ENCODE measurements around the gene BSG.

BSG gene

GRCh38 chr19:572140-572742, at the start of gene BSG:
Gene BSG, plus strand, starts transcription at chr19:572596. Its CDS starts 39 bp downstream, at chr19:572635.
- DNase-seq (ENCODE audit: low spot score) = peak; percentile 94

- no peak for DNase-seq (ENCODE audit: low spot score)
Observed at GRCh38 chr19:522726-523125, 49.7 kb upstream of the BSG start.

- no peak for DNase-seq (ENCODE audit: low spot score)
Observed at GRCh38 chr19:524062-524674, 48.2 kb upstream of the BSG start.

DNA sequence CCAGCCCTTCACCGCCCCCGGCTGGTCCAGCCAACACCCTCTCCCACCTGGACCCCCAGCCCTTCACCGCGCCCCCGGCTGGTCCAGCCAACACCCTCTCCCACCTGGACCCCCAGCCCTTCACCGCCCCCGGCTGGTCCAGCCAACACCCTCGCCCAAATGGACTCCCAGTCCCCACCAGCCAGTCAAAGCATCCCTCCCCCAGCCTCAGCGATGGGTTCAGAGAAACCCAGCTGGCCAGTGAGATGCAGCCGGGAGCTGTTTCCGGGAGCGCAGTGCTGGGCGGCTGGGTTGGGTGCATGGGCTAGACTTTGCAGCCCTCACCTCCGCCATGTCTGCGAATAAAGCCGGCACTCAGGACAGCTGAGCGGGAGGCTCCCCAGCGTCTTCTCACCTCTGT, 47.4 kb upstream of the BSG start:
- no peak for DNase-seq (ENCODE audit: low spot score)

DNA sequence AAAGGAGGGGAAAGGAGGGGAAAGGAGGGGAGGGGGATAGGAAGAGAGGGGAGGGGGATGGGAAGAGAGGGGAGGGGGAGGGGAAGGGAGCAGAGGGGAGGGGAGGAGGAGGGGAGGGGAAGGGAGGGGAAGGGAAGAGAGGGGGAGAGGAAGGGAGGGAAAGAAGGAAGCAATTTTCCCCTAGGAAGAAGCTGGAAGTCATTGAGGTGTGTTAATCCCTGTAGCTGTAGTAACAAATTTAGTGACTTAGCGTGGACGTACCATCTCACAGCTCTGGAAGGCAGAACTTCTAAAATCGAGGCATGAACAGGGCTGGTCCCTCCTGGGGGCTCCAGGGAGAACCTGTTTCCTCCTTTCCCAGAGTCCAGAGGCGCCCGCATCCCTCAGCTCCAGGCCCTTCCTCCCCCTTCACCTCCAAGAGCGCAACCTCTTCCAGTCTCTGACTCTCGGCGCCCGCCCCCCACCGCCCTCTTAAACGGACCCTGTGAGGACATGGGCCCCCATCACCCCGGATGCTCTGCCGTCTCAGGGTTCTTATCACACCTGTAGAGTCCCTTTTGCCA, 46.5 kb upstream of the BSG start:
- DNase-seq (ENCODE audit: low spot score) = no peak

GRCh38 chr19:530134-531008, 42.0 kb upstream of the BSG start:
- DNase-seq (ENCODE audit: low spot score) = no peak

DNA sequence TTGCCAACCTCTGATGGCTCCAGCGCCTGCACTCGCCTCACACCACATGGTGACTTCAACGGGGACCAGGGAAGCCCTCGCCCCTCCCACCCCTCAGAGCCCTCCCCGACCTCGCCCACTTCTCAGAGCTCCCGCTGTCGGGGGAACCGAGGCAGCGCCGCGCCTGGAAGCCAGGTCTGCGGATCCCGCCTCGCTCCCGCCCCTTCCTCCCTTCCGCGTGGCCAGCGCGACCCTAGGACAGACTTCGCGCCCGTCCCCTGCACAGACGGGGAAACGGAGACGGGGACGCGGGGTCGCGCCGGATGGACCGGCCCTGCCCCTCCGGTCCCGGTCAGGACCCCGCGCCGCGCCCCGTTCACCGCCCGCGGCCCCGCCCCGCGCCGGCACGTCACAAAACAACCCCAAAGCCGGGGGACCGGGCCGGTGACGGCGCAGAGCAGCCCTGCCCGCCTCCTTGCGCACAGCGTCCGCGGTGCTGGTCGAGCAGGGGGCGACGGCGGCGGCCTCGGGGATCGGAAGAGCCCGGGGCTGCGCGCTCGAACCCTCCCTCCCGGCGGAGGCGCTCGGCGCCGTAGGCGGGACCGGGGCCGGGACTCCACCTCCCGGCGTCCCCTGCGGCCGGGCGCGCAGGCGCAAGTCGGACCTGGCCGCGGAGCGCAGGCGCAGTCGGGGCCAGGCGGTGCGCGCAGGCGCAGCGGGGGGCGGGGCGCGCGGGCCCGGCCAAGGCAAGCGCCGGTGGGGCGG, 41.2 kb upstream of the BSG start:
- peak; percentile 58 for DNase-seq (ENCODE audit: low spot score)

- no peak for DNase-seq (ENCODE audit: low spot score)
Observed at GRCh38 chr19:531753-532560, 40.4 kb upstream of the BSG start, which contains the start of gene CDC34. Gene CDC34, plus strand, starts transcription at chr19:531760. Its CDS starts 172 bp downstream, at chr19:531932.

- peak; percentile 80 for DNase-seq (ENCODE audit: low spot score)
Observed at GRCh38 chr19:532561-533363, 39.6 kb upstream of the BSG start.

DNA sequence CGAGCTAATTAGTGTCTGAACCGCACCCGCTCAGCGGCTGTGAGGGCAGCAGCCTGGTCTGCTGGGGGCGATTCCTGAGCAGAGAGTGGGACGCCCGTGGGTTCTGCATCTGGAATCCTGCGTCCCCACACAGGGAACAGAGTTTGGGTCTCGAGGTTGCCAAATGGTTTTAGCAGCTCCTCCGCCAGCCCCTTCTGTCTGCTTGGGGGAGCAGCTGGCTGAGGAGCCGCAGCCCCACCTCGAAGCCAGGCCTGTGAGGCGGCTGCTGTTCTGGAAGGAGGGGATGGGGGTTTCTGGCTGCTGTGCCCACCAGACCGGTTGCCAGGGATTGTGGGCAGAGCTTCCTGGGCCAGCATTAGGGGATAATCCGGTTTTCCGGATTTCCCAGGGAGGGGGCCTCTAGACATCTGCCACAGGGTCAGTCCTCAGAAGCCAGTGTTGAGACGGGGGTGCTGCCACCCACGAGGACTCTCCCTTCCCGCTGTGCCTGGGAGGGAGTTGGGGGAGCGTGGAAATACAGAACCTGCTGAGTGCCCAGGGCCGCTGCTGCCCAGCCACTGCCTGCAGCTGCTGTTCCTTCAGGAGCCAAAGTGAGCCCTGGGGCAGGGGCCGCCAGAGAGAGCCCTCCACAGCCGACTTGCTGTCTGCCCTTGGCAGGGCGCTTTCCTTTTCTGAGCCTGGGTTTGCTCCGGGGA, 38.9 kb upstream of the BSG start:
- DNase-seq (ENCODE audit: low spot score) = no peak

GRCh38 chr19:534088-534487, 38.3 kb upstream of the BSG start:
- DNase-seq (ENCODE audit: low spot score) = no peak

- no peak for DNase-seq (ENCODE audit: low spot score)
Observed at GRCh38 chr19:535017-535835, 37.2 kb upstream of the BSG start.

DNA sequence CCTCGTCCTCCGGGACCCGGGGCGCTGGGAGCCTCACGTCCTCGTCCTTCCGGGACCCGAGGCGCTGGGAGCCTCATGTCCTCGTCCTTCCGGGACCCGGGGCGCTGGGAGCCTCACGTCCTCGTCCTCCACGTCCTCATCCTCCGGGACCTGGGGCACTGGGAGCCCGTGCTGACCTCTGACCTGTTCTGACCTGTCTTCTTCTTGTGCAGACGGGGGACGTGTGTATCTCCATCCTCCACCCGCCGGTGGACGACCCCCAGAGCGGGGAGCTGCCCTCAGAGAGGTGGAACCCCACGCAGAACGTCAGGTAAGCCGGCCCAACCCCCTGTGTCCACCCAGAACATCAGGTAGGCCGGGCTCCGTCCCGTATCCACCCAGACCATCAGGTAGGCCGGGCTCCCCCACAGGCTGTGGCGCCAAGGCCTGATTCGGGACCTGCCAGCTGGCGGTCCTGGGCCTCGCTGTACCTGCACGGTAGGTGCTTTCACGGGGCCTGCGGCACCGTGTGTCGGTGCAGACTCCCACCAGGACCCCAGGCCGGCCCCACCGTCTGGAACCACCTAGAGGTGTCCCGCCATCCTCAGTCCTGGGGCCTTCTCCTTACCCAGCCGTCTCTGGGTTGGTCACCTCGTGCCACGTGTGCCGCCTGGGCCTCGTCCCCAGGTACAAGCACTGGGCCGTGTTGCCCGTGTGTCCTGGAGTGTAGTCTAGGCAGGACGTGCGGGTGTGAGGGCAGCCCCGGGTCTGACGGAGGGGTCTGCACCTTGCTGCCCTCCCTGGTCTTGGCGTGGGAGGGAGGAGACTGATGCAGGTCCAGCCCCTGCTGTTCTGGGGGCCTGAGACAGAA, 36.1 kb upstream of the BSG start:
- no peak for DNase-seq (ENCODE audit: low spot score)

DNA sequence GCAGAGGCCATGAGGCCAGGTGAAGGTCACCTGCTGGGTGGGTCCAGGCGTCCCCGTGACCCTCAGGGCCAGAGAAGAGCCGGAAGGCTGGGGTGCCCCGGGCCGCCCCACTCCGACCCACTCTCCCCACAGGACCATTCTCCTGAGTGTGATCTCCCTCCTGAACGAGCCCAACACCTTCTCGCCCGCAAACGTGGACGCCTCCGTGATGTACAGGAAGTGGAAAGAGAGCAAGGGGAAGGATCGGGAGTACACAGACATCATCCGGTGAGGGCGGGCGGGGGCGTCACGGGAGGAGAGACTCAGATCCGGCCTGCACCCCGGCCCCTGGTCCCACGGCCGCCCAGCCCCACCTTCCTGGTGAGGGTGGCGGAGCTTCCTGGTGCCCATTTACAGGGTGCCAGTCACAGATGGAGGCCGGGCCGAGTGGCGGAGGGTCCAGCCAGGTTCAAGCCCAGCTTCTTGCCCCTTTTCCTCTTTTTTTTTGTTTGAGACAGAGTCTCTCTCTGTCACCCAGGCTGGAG, 35.5 kb upstream of the BSG start:
- DNase-seq (ENCODE audit: low spot score) = no peak

DNA sequence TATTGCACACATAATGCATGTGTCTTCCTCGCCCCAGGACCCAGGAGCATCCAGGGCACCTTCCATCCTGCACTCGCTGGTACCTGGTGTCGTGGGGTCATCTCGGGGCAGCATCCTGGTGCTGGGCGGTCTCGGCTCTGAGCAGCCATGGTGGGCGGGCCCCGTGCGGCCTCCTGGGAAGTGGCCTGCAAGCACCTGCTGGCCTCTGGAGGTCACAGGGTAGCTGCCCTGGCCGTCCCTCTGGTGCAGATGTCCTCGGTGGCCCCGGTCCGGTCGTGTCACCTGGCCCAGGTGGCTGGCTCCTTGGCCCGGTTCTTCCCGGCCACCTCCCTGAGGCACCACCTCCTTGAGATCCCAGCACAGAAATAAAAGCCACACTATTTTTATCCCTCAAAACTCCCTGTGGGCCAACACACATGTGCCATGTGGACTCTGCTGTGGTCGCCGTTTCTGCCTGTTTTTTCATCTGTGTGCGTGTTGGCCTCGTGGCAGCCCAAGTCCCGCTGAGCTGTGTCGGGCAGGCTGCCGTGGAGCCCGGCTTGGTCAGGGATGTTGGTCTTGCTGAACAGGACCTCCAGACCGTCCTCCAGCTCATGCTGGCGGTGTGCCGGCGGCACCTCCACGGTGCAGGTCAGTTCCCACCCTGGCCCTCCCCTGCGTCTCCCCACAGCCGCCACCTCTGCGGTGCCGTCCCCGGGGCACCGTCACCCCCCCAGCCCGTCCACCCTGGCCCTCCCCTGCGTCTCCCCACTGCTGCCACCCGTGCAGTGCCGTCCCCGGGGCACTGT, 33.6 kb upstream of the BSG start:
- no peak for DNase-seq (ENCODE audit: low spot score)

DNA sequence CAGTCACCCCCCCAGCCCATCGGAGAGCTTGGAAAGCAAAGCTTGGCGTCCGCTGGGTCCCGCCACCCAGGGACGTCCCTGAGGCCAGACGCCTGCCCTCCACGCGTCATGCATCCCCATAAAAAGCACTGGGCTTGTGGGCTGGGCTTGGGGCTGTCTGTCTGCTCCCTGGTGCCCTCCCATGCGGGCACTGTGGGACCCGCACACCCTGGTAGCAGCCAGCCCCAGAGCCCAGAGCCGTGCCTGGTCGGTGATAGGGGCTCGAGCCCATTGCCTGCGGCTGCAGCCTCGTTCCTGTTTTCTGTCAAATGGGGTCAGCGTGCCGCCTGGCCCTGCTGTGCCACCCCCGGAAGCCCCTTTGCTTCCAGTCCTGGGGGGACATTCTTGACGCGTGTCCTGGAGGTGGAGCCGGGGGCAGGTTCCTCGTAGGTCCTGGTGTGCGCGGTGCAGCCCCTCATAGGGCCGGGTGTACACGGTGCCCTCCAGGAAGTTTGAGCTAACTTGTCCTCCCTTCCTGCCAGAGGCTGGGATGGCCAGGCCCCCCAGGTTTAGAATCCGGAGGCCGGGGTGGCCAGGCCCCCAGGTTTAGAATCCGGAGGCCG, 32.9 kb upstream of the BSG start:
- no peak for DNase-seq (ENCODE audit: low spot score)

Measured in pons (tissue), 1 donor.